GM21526 (cell line): ENCODE data around the gene CAPN5.

Source experiments
- ATAC-seq: cut with Tn5 transposase; IDR thresholded peaks from one replicate; pipeline ENCODE4 v1.9.1; 2021; ENCODE audit warnings: moderate library complexity; ENCODE audit not compliant: unreplicated experiment, low FRiP score

Gene CAPN5

GRCh38 chr11:77144857-77145428 lies 78.2 kb downstream of the CAPN5 start:
- ATAC-seq, result no peak

- no peak for ATAC-seq
Observed at GRCh38 chr11:77146261-77147035, 79.7 kb downstream of the CAPN5 start.

DNA sequence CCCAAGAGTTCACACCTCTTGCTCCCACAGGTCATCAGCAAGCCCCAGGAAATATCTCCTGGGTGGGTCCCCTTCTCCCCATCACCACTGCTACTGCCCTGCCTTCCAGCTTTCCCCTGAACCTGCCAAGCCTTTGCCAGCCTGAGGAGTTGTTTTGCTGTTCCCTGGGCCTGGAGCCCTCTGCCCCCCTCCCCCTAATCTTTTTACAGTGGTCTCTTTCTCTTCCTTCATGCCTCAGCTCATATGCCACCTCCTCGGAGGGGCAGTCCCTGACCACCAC lies 80.2 kb downstream of the CAPN5 start:
- ATAC-seq, result no peak

GRCh38 chr11:77147668-77148321 lies 81.0 kb downstream of the CAPN5 start:
- ATAC-seq, result no peak

DNA sequence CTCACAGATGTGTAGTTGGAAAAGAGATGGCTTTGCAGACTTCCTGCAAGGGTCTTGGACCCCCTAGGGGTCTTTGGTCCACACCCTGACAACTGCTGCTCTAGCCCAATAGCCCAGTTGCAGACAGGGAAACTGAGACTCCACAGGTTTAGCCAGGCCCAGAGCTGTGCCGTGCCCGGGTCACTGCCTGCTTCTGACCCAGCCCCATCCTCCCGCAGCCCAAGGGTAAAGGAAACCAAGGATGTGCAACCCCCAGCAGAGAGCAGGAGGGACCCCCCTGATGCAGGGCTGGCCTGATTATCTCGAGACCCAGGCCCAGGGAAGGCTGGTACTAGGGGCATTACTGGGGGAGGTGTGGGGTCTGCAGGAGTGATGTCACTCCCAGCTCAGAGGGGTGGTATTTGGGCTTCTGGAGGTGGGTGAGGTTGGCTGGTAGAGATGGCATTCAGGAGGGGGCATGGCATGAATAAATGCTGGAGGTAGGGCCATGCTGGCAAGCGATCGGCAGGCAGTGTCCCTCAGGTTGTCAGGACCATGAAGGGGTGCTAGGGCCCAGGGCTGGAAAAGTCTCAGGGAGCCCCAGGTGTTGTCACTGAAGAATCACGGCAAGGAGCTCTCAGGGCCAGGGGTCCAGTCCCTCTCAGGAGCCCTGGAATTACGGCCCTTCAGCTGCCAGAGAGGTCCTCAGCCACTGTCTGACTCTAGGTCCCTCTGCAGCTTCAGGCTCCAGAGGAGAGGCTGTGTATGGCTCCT lies 82.4 kb downstream of the CAPN5 start:
- ATAC-seq, result no peak

GRCh38 chr11:77149716-77150392 lies 83.1 kb downstream of the CAPN5 start:
- no peak for ATAC-seq

GRCh38 chr11:77150836-77151235 lies 84.1 kb downstream of the CAPN5 start:
- ATAC-seq, result no peak

- no peak for ATAC-seq
Observed at GRCh38 chr11:77151804-77152509, 85.2 kb downstream of the CAPN5 start.

DNA sequence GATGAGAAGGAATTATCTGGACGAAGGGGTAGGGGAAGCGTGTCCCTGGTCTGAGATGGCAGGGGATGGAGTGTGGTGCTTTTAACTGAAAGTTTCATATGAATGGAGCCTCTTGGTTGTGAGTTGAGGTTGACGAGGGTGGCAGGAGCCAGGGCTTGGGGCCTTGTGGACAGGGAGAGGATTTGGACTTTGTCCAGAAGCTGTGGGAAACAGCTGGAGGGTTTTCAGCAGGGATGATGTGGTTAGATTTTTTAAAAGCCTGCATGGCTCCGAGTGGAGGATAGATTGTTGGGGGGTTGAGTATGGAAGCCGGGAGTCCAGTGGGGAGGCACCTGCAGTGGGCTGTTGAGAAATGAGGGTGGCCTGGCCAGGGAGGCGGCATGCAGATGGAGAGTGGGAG lies 86.1 kb downstream of the CAPN5 start:
- no peak for ATAC-seq

DNA sequence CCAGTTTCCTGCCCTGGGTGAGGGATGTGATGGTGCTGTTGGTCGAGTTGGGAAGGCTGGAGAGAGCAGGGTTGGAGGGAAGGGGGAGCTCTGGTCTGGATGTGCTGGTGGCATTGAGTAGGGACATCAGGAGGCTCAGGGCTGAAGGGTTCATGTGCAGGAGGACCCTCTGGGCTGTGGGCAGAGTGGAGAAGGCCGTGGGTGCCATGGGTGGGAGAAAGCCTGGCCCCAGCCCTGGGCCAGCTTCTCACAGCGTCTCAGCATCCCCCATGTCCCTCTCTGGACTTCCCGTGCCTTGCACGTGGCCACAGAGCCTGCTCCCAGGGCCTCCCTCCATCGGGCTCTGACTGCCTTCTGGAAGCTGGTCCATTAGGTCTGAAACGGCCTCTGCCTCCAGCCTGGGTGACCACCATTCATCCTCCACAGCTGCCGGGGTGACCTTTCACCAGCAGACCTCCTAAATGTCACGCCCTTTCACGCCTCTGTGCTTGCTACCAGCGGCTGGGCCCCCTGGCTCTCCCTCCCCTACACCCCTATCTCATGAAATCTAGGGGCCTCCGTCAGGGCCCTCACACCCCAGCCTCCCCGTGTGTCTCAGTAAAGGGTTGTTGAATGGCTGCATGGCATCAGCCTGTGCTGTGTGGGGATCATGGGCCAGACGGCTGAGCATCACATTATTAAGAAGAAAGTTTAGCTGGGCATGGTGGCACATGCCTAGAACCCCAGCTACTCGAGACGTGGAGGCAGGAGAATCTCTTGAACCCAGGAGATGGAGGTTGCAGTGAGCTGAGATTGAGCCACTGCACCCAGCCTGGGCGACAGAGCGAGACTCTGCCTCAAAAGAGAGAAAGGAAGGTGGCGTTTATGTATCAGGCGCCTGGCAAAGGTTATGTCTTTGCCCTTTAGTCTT lies 86.8 kb downstream of the CAPN5 start:
- no peak for ATAC-seq

DNA sequence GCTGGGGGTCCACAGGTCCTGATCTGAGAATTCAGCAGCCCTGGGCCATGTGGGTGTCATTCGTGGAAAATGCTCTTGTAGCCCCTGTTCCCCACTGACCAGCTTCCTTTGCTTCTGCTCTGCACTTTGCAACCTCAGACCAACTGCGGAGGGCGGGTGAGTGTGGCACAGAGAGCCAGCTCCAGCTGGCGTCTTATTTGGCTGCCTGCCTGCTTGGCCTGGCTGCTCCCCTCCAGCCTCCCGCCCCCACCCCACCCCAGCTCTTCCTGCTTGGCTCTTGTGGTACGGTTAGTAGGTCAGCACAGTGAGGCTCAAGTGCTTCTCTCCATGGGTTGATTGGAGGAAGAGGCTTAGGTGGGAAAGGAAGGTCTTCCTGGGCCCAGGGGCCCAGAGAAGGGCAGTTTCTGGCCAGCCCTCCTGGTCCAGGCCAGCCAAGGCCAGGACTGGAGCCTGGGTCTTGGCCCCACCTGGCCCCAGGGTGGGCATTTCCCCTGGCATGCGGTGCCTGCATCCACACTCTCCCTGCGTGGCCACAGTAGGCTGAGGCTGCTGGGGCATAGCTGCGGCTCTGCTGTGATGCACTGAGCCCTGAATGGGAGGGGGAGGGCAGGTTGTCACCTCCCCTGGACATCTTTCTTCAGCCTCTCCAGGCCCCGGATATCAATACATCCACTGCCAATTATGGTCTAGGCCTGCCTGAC lies 87.8 kb downstream of the CAPN5 start:
- no peak for ATAC-seq

DNA sequence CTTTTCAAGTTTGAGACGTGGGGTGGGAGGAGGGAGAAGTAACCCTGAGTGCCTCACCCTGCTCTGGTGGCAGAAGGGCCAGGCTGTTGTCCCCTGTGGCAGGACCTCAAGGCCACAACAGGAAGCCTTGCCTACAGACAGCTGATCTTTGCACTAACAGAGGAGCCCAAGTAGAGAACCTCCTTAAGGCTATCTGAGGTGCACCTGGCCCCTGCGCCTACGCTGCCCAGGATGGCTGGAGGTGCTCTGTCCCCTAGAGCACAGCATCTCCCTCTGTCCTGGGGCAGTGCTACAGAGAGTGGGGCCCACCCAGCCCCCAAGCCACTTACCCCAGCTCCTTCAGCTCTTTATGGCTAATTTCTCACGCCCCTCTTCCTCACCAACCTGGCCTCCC lies 88.3 kb downstream of the CAPN5 start:
- ATAC-seq, result no peak

- ATAC-seq, result no peak
Observed at GRCh38 chr11:77155556-77156130, 88.9 kb downstream of the CAPN5 start.

GRCh38 chr11:77156396-77157195 lies 89.8 kb downstream of the CAPN5 start:
- no peak for ATAC-seq

GRCh38 chr11:77158041-77158695 lies 91.4 kb downstream of the CAPN5 start:
- ATAC-seq, result no peak

DNA sequence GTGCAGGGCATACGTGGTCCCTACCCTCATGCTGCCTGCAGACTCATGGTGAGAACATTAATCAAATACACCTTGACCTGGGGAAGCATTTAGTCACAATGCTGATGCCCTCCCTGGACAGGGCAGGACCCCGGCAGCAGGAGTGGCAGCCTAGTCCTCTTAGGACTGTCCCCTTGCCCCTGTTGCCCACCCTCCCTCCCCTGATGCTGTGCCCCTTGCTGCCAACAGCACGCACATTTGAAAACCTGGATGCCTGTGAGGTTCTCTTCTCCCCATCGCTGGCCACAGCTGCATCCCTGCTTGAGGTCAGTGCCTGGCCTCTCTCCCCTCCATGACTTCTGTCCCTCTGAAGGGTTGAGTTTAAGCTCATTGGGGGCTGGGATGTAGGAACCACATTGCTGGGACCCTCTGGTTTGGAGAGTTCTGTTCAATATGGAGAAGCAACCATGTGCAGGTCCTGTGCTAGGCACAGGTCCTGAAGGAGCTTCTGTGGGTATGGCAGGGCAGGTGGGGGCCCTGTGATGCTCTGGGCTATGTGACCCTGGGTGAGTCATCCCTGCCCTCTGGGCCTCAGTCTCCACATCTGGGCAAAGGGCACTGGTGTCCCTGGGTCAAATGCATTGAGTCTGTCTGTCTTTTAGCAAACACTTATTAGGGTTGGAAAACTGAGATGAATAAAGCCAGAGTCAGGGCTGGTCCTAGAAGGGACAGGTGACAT lies 92.6 kb downstream of the CAPN5 start:
- no peak for ATAC-seq
